Endometrial microvascular endothelial cells (primary cell): ENCODE measurements around the gene NCOA3. TPM values are rescaled to one million over a fixed set of nuclear protein-coding genes. Genes with fewer than 3 reads are reported as not detected.

Experiments
- in situ Hi-C: cut with HindIII; loops from 2 replicates; pipeline ENCODE4 v1.10.0; 2017; ENCODE audit warnings: low sequenced_read_pairs, low pct_unique_long_range_greater_than_20kb; ENCODE audit errors: inconsistent ontology term
- total RNA-seq: library from RNA; depleted of rRNA; stranded (reverse); fragments of >200 nt; gene quantifications from one replicate; pipeline ENCODE4 v1.2.3, GENCODE V29; 2015; ENCODE audit errors: inconsistent ontology term

NCOA3 gene
- total RNA-seq, 1 donor from 2014 or later, result 19.0 TPM

- in situ Hi-C loops, result no loop called here
Measured at GRCh38 chr20:47529840-47530239, 28.2 kb downstream of the NCOA3 start.

DNA sequence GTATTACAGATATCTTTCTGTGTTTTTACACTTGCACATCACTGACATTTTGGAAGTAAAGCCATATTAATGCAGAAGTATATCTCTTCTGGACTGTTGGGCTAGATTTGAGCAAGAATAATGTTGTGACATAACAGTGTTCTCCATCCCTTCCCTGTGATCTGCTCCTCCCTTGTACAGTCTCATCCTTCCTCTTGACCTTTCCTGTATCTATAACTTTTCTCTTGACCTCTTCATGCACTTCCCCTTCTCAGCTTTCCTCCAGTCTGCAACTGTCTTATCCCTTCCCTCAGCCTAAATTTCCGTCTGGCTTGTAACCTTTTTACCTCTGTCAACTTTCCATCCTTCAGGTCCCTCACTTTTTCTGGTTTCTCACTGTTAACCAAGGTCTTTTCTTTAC, 29.8 kb downstream of the NCOA3 start:
- in situ Hi-C loops, result no loop called here

DNA sequence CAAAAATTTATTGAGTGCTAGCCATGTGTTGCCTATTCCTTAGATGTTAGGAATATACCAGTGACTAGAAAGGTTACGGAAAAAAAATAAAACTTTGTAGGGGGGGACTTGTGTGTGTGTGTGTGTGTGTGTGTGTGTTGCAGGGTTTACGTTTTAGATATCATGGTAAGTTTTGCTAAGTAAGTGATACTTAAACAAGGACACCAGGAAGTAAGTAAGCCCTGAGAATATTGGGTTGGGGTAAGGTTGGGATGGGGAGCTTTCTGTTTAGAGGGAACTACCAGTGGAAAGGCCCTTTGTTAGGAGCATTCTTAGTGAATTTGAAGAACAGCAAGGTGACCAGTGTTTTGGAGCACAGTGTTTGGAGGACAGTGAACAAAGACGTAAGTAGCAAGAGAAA, 30.3 kb downstream of the NCOA3 start:
- in situ Hi-C loops, result no loop called here

DNA sequence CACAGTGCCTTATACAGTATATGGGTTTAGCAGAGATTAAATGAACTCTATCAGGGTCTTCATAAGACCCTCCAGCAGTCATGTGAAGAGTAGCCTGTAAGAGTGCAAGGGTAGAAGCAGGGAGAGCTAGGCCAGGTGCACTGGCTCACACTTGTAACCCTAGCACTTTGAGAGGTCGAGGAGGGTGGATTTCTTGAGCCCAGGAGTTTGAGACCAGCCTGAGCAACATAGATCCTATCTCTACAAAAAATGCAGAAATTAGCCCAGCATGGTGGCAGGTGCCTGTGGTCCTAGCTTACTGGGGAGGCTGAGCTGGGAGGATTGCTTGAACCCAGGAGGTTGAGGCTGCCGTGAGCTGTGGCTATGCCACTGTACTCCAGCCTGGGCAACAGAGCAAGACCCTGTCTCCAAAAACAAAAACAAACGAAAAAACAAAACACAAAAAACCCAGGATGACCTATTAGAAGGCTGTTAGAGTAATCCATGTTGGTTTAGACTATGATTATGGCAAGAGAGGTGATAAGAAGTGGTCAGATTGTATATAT, 31.9 kb downstream of the NCOA3 start:
- in situ Hi-C loops, result no loop called here

DNA sequence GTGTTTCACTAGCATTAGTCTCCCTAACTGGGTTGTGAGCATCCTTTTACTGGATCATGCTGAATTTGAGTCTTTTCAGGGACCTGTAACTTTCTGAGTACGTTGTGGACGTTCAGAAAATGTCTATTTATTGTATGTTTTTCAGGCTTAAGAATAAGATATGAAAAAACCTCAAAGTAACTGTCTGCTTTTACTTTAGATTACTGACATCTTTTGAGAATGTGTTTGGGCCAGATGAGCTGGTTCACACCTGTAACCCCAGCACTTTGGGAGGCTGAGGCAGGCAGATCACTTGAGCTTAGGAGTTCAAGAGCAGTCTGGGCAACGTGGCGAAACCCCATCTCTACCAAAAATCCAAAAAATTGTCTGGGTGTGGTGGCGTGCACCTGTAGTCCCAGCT, 32.7 kb downstream of the NCOA3 start:
- in situ Hi-C loops, result no loop called here

- in situ Hi-C loops, result no loop called here
Measured at GRCh38 chr20:47535088-47535487, 33.4 kb downstream of the NCOA3 start.

- in situ Hi-C loops, result no loop called here
Measured at GRCh38 chr20:47535994-47536393, 34.3 kb downstream of the NCOA3 start.

DNA sequence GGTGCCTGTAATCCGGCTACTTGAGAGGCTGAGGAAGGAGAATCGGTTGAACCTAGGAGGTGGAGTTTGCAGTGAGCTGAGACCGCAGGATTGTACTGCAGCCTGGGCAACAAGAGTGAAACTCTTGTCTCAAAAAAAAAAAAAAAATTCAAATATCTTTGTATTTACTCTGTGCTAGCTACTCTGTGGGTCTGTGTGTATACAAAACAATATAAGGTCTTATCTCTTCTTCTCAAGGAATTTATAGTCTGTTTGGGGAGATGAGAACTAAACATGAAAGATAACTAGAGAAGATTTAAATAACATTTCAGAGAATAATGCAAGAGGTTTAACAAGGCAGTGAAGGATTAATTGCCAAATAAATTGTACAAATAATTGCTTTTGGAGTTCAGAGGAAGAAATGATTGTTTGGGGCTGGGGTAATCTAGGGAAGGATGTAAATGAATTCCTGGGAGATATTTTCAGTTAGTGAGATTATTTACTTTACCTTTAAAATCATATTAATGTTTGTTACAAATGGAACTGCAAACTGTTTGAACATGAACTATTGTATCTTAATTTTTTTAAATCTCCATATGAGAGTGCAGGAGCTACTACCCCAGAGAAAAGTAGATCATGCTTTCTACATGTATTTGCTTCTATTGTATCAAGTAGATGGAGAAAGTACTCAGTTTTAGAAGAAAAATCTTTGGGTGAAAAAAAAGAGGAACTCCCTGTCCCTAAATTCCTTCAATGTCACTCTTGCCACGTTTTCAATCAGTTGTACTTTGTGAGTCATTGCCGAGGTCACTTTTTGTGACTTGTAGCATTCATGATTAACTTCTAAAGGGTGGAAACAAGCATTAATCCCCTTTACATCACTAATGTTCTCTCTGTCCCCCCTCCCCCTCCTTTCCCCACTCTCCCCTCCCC, 39.0 kb downstream of the NCOA3 start:
- in situ Hi-C loops, result no loop called here

- in situ Hi-C loops, result no loop called here
Measured at GRCh38 chr20:47541355-47541922, 39.8 kb downstream of the NCOA3 start.

DNA sequence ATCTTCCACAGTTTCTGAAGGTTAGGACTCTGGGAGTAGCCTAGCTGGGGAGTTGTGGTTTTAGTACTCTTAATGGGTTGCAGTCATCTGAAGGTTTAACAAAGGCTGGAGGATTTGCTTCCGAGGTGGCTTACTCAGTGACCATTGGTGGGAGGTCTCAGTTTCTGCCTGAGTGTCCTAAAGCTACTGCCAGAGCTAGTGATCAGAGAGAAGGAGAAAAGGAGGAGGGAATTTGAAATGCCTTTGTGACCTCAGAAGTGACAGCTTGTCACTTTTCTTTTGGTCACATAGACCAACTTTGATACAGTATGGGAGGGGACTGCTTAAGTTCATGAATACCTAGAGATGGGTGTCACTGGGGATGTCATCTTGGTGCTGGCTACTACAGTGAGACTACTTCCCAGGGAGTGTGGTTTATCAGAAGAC, 41.3 kb downstream of the NCOA3 start:
- in situ Hi-C loops, result no loop called here

DNA sequence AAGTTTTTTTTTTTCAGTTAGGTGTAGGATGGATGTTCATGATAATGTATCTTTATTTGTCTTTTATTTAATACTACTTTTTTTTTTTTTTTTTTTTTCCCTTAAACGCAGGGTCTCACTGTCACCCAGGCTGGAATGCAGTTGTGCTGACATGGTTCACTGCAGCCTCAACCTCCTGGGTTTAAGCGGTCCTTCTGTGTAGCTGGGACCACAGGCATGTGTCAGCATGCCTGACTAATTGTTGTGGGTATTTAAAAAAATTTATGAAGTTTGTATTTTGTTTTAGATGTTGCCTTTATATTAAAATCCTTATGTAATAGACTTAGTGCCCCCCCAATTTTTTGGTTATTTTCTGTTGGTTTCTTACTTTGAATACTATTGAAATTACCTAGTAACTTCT, 42.6 kb downstream of the NCOA3 start:
- in situ Hi-C loops, result no loop called here

GRCh38 chr20:47544852-47545251, 43.2 kb downstream of the NCOA3 start:
- in situ Hi-C loops, result no loop called here

- in situ Hi-C loops, result no loop called here
Measured at GRCh38 chr20:47545499-47545898, 43.8 kb downstream of the NCOA3 start.

- in situ Hi-C loops, result no loop called here
Measured at GRCh38 chr20:47546184-47547033, 44.7 kb downstream of the NCOA3 start.

- in situ Hi-C loops, result no loop called here
Measured at GRCh38 chr20:47547034-47547387, 45.3 kb downstream of the NCOA3 start.

DNA sequence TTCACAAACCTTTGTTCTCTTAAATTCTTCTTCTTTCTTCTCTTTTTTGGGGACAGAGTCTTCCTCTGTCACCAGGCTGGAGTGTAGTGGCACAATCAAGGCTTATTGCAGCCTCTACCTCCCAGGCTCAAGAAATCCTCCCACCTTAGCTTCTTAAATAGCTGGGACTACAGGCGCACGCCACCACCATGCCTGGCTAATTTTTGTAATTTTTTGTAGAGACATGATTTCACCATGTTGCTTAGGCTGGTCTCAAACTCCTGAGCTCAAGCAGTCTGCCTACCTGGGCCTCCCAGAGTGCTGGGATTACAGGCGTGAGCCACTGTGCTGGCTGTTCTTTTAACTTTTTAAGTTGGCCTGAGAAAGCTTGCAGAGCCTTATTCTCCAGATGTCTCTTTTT, 48.0 kb downstream of the NCOA3 start:
- in situ Hi-C loops, result no loop called here

- in situ Hi-C loops, result no loop called here
Measured at GRCh38 chr20:47551222-47551621, 49.5 kb downstream of the NCOA3 start.

DNA sequence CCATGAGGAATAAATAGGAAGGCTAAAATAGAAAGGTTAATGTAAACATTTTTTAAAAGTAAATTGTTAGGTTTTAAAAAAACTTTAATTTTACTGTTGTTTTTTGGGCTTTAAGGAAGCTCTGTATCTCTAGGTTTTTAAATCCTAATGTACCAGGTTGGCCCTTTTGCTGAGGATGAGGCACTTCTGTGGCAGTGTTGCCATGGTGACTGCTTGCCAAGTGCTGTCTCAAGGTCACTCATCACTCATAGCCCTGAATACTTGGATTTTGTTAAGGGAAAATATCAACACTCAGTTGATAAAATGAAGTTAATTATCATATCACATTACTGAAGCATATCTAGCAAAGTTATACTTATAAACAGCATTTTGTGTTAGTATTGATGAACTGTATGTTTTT, 50.2 kb downstream of the NCOA3 start:
- in situ Hi-C loops, result no loop called here

DNA sequence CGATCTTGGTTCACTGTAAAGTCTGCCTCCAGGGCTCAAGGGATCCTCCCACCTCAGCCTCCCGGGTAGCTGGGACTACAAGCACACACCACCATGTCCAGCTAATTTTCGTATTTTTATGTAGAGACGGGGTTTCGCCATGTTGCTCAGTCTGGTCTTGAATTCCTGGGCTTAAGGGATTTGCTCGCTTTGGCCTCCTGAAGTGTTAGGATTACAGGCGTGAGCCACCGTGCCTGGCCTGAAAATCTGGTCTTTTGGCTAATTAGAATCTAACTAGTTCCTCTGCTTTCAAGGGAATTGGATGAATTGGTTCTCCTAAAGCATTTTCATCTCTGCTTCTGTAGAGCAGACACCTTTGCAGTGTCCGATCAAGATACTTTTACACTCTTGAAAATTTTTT, 51.3 kb downstream of the NCOA3 start:
- in situ Hi-C loops, result no loop called here
